Epithelial cell of proximal tubule (primary cell): ENCODE measurements around the gene FXYD6. TPM values are rescaled to one million over a fixed set of nuclear protein-coding genes. Genes with fewer than 3 reads are reported as not detected.

Experiments used
- DNase-seq: peaks from one replicate; pipeline ENCODE4 v3.0.0-alpha.2; 2011; ENCODE audit warnings: low read depth
- H3K4me3 ChIP-seq: 2 replicates; pipeline ENCODE4 v1.5.1; 2011; ENCODE audit warnings: low read depth, mild to moderate bottlenecking, low read length
- total RNA-seq: library from RNA; depleted of rRNA; stranded (reverse); fragments of >200 nt; gene quantifications from 2 replicates; pipeline ENCODE4 v1.2.3, GENCODE V29; 2015
- TF ChIP-seq, protein P1 (sequence below): conservative IDR thresholded peaks from 2 replicates; pipeline ENCODE4 v1.5.1; 2012; ENCODE audit warnings: low read depth, mild to moderate bottlenecking, low read length

FXYD6 gene
- total RNA-seq, 1 donor from 2014 or later, result 71.2 TPM

DNA sequence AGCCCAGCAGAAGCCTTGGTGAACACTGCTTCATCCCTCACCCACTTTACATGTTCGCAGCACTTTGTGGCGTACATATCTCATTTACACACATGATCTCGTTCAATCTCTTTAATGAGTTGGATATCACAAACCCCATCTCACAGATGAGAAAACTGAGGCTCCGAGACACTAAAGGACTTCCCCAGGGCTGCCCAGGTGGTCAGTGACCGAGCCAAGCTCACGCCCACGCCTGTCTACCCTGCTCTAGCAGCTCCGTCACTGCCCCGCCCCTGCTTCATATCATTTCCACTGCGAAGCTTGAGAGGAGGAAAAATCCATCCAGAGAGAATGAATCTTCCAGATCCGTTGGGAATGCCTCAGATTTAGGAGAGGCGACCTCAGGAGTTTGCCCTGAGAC lies 67.7 kb downstream of the FXYD6 start:
- TF ChIP-seq, protein P1, sequence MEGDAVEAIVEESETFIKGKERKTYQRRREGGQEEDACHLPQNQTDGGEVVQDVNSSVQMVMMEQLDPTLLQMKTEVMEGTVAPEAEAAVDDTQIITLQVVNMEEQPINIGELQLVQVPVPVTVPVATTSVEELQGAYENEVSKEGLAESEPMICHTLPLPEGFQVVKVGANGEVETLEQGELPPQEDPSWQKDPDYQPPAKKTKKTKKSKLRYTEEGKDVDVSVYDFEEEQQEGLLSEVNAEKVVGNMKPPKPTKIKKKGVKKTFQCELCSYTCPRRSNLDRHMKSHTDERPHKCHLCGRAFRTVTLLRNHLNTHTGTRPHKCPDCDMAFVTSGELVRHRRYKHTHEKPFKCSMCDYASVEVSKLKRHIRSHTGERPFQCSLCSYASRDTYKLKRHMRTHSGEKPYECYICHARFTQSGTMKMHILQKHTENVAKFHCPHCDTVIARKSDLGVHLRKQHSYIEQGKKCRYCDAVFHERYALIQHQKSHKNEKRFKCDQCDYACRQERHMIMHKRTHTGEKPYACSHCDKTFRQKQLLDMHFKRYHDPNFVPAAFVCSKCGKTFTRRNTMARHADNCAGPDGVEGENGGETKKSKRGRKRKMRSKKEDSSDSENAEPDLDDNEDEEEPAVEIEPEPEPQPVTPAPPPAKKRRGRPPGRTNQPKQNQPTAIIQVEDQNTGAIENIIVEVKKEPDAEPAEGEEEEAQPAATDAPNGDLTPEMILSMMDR, result no peak
- H3K4me3 ChIP-seq, result no peak overlapping the region
- DNase-seq, result no peak

DNA sequence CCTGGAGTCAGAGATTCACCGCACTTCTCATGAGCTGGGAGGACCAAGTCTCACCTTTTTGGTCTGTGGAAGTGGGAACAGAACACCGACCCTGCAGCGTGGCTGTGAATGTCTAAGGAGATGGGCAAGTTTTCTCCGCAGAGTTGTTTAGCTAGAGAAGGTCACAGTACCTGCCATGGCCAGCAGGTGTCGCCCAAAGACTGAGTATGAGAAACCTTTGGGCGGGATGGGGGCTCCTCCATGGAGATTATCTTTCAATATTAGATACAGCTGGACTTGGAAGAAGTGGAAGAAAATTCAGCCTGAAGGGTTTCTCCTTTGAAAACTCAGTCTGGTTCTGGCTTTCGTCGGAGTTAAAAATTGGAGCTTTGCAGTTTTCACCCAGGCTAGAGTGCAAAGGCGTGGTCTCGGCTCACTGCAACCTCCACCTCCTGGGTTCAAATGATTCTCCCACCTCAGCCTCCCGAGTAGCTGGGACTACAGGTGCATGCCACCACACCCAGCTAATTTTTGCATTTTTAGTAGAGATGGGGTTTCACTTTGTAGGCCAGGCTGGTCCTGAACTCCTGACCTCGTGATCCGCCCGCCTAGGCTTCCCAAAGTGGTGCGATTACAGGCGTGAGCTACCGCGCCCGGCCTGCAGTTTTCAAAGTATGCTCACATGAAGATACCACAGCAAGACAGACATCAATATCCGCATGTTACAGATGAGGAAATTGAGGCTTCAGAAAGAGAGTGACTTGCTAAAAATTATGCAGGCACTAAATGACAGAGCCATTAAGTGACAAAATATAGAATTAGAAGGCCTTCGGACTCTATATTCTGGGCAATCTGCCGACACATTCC lies 68.8 kb downstream of the FXYD6 start:
- no peak for DNase-seq
- TF ChIP-seq, protein P1, result peak; percentile 85
- H3K4me3 ChIP-seq, result no peak overlapping the region

DNA sequence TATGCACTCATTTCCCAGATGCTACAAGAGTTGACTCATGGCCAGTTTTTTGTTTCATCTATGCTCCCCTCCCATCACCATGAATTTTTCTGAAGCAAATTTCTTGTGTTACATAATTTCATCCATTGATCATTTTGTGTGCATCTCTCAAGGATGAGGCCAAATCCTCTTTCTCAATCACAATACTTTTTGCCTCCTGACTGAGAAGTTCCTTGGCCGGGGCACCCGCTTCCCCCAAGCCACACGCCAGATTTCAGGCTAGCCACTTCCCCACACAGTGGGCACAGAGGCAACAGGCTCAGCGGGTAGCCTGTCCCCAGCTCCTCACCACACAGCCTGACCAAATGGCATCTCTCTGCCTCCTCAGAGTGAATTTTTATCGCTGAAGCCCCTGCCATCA lies 69.6 kb downstream of the FXYD6 start:
- TF ChIP-seq, protein P1, result no peak
- DNase-seq, result no peak
- H3K4me3 ChIP-seq, result no peak overlapping the region

DNA sequence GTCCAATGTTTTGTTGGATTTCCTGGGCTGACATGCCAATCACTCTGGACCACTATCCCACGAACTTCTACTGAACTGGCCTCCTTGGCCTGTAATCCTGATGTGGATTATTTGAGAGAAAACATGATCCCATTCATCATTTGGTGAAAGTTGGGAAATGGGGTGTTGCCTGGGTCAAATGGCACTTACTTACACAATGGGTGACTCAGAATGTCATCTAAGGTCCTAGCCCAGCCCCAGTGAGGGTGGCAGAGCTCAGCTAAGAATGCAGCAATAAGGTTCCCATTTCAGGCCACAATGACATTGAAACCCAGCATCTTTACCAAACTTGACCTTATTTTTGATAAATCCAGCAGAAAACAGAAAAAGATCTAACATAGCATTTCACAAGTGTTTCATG lies 71.4 kb downstream of the FXYD6 start:
- H3K4me3 ChIP-seq, result no peak overlapping the region
- TF ChIP-seq, protein P1, result no peak
- DNase-seq, result no peak

DNA sequence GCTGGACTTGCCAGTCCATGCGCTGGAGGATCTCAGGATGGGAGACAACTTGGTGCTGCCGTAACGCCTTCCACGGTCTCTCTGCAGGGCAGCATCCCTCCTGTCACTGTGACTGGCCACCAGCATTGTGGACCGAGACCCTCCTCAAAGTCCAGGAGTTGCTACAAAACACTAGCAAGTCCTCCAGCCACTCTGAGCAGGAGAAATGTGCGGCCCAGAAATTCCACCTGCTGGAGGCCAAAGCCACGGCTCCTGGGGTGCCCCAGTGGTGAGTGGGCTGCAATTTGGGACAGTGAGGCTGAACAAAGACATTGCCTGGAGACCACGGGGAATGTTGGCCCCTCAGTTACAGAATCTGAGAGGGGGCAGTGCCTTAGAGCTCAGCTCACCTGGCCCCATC lies 72.6 kb downstream of the FXYD6 start:
- TF ChIP-seq, protein P1, result no peak
- DNase-seq, result no peak
- H3K4me3 ChIP-seq, result no peak overlapping the region

DNA sequence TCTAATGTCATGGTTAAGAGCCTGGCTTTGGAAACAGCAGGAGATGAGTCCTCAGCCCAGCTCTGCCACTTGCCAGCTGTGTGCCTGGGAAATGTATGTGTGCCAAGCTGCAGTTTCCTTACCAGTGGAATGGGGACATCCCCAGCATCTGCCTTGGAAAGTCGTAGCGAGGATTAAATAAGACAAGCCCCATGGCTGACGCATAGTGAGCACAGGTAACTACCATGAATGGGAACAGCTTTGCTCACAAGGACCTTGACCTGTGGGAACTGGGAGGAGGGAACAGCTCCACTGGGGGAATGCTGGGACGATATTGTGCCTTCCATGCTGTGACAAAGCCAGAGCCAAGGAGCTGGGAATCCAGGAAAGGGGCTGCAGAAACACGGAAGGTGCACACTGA lies 76.8 kb downstream of the FXYD6 start:
- DNase-seq, result no peak
- H3K4me3 ChIP-seq, result no peak overlapping the region
- TF ChIP-seq, protein P1, result no peak
